Lung (tissue), 12 donors: ENCODE measurements around the gene FAM216B. TPM values are rescaled to one million over a fixed set of nuclear protein-coding genes. Genes with fewer than 3 reads are reported as not detected.

Source experiments
- ATAC-seq: fragments of 200-7000 bp; cut with Tn5 transposase; one replicate; pipeline ENCODE4 v1.9.1; 2020; ENCODE audit warnings: moderate number of reproducible peaks; ENCODE audit not compliant: insufficient read depth, low FRiP score
- DNase-seq, 3 donors: peaks; one replicate each; pipeline ENCODE4 v3.0.0-alpha.2; 2013 to 2017
- H3K27ac ChIP-seq, 2 donors: one replicate each; pipeline ENCODE4 v1.5.1; 2013; ENCODE audit warnings: mild to moderate bottlenecking in 2 of 2, moderate library complexity in 2 of 2, control low read depth in 1 of 2, inconsistent platforms in 1 of 2, low read depth in 1 of 2, low read length in 1 of 2
- H3K27me3 ChIP-seq, 3 donors: one replicate each; pipeline ENCODE4 v1.5.1; 2013; ENCODE audit warnings: low read length in 2 of 3; ENCODE audit not compliant: control insufficient read depth in 3 of 3, insufficient read depth in 3 of 3
- H3K36me3 ChIP-seq, 4 donors: one replicate each; pipeline ENCODE4 v1.5.1; 2013; ENCODE audit warnings: low read length in 4 of 4, mild to moderate bottlenecking in 1 of 4, moderate library complexity in 1 of 4; ENCODE audit not compliant: control insufficient read depth in 4 of 4, insufficient read depth in 4 of 4
- H3K4me1 ChIP-seq, 5 donors: one replicate each; pipeline ENCODE4 v1.5.1; 2013; ENCODE audit warnings: low read length in 5 of 5, mild to moderate bottlenecking in 2 of 5, moderate library complexity in 1 of 5; ENCODE audit not compliant: control insufficient read depth in 5 of 5, insufficient read depth in 5 of 5
- H3K4me3 ChIP-seq: one replicate; pipeline ENCODE4 v1.5.1; 2013; ENCODE audit warnings: mild to moderate bottlenecking, control low read depth, moderate library complexity
- H3K9ac ChIP-seq, 2 donors: one replicate each; pipeline ENCODE4 v1.5.1; 2013; ENCODE audit warnings: low read length in 2 of 2, control low read depth in 1 of 2; ENCODE audit not compliant: insufficient read depth in 1 of 2
- H3K9me3 ChIP-seq, 4 donors: one replicate each; pipeline ENCODE4 v1.5.1; 2013; ENCODE audit warnings: low read length in 3 of 4, mild to moderate bottlenecking in 1 of 4, moderate library complexity in 1 of 4; ENCODE audit not compliant: control insufficient read depth in 4 of 4, insufficient read depth in 3 of 4
- CTCF ChIP-seq: IDR thresholded peaks from 2 replicates; pipeline ENCODE4 v1.5.1; 2012; ENCODE audit warnings: mild to moderate bottlenecking; ENCODE audit errors: control extremely low read depth, extremely low read depth
- WGBS, 2 donors: extraction: QIAGEN DNeasy Blood & Tissue Kit; methylation state at CpG; one replicate each; pipeline ENCODE4 v1.1.7; 2013; 5-methylcytosine and 5-hydroxymethylcytosine counted together
- polyA plus RNA-seq, 2 donors: library from polyadenylated mRNA; stranded (reverse); fragments of 200-250 nt; gene quantifications; one replicate each; pipeline ENCODE4 v1.2.1, GENCODE V29; 2013
- total RNA-seq, 2 donors: library from RNA; depleted of rRNA in 1 of 2; stranded (reverse); fragments of >200 nt in 1 of 2; gene quantifications; one replicate each; pipeline ENCODE4 v1.2.1, GENCODE V29; 2014 to 2021
- donor health status: control.
- donor health status: control.
- donor health status: Bipolar disorder and iron deficiency.
- donor health status: healthy.
- donor health status: DM: yes; HTN: yes; CAD: no.

Gene FAM216B
- total and polyA plus RNA-seq, 4 donors, result 4.9 to 70.4 (median 22.6) TPM

GRCh38 chr13:42803563-42804204, 22.3 kb downstream of the FAM216B start:
- Histone ChIP-seq H3K4me3 (no peak overlapping the region), H3K27me3 (no peaks in the 10 kb centered on the region), H3K27ac (no peak overlapping the region), H3K9me3 (no peaks in the 10 kb centered on the region), H3K9ac (no peak overlapping the region), H3K36me3 (no peaks in the 10 kb centered on the region), H3K4me1 (peaks cover 0 to 3% (median 0%) of the 10 kb centered on the region in 5 donors)
- WGBS, 2 donors, result 43 to 46% methylated on average over 2 of the region's 2 CpGs
- DNase-seq (no peak), ATAC-seq (no peak)
- no peak for TF ChIP-seq CTCF

GRCh38 chr13:42804244-42804874, 23.0 kb downstream of the FAM216B start:
- Histone ChIP-seq H3K36me3 (no peaks in the 10 kb centered on the region), H3K4me3 (no peak overlapping the region), H3K27me3 (no peaks in the 10 kb centered on the region), H3K27ac (no peak overlapping the region), H3K4me1 (peaks cover 0 to 3% (median 0%) of the 10 kb centered on the region in 5 donors), H3K9ac (no peak overlapping the region), H3K9me3 (no peaks in the 10 kb centered on the region)
- DNase-seq, result no peak
- TF ChIP-seq CTCF, result no peak
- ATAC-seq, result no peak
- 59 to 68% methylated on average over 4 of the region's 4 CpGs for WGBS, 2 donors

- H3K36me3 ChIP-seq, result no peaks in the 10 kb centered on the region
- H3K27ac ChIP-seq, result no peak overlapping the region
- H3K27me3 ChIP-seq, result no peaks in the 10 kb centered on the region
- no peak overlapping the region for H3K9ac ChIP-seq
- no peaks in the 10 kb centered on the region for H3K9me3 ChIP-seq
- TF ChIP-seq CTCF, result no peak
- no peak for ATAC-seq
- no peak overlapping the region for H3K4me3 ChIP-seq
- 28 to 33% methylated on average over 2 of the region's 2 CpGs for WGBS, 2 donors
- H3K4me1 ChIP-seq, result peaks cover 0 to 3% (median 0%) of the 10 kb centered on the region in 5 donors
- no peak for DNase-seq
Measured at GRCh38 chr13:42807241-42807640, 25.9 kb downstream of the FAM216B start.
